ENCODE measurements around the gene PARVA.

DNA sequence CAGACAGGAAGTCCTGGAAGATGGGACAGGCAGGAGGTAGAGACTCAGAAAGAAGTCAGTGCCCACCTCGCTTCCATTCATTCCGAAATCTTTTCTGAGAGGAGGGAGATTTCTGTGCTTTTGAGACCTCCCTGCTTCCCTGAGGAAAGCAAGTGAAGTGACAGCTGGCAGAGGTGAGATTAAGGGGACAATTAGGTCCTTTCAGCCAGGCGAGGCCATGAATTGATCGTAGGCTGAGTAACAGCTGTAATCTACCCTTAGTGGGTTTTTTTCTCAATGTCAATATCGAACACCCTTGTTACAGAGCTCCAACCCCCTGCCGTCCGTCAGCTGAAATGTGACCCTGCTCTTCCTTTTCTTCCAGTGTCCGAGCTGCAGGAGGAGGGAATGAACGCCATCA, 96.0 kb downstream of the PARVA start:
- TF ChIP-seq, protein P1, sequence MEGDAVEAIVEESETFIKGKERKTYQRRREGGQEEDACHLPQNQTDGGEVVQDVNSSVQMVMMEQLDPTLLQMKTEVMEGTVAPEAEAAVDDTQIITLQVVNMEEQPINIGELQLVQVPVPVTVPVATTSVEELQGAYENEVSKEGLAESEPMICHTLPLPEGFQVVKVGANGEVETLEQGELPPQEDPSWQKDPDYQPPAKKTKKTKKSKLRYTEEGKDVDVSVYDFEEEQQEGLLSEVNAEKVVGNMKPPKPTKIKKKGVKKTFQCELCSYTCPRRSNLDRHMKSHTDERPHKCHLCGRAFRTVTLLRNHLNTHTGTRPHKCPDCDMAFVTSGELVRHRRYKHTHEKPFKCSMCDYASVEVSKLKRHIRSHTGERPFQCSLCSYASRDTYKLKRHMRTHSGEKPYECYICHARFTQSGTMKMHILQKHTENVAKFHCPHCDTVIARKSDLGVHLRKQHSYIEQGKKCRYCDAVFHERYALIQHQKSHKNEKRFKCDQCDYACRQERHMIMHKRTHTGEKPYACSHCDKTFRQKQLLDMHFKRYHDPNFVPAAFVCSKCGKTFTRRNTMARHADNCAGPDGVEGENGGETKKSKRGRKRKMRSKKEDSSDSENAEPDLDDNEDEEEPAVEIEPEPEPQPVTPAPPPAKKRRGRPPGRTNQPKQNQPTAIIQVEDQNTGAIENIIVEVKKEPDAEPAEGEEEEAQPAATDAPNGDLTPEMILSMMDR (IDR thresholded peaks at IDR 0.05; ENCODE audit: low read depth, low read length), result no peak
- no peak for TF ChIP-seq MYC (IDR thresholded peaks at IDR 0.05; ENCODE audit: low read depth, low read length)
- TF ChIP-seq, protein P2, sequence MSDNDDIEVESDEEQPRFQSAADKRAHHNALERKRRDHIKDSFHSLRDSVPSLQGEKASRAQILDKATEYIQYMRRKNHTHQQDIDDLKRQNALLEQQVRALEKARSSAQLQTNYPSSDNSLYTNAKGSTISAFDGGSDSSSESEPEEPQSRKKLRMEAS (IDR thresholded peaks at IDR 0.05; ENCODE audit: low read depth, low read length), result no peak
